HG03457 (cell line): Measurements from ENCODE around the gene TRAF7.

Experiments used
- ATAC-seq: cut with Tn5 transposase; IDR thresholded peaks from one replicate; pipeline ENCODE4 v1.9.1; 2021; ENCODE audit warnings: moderate number of reproducible peaks; ENCODE audit not compliant: unreplicated experiment

Gene TRAF7

GRCh38 chr16:2163211-2163881, 7.8 kb downstream of the TRAF7 start:
- ATAC-seq, result no peak

GRCh38 chr16:2165861-2166260, 10.3 kb downstream of the TRAF7 start:
- no peak for ATAC-seq

GRCh38 chr16:2166263-2167067, 10.9 kb downstream of the TRAF7 start:
- ATAC-seq, result no peak

- ATAC-seq, result no peak
Measured at GRCh38 chr16:2167068-2167638, 11.6 kb downstream of the TRAF7 start.

- ATAC-seq, result no peak
Measured at GRCh38 chr16:2170080-2170479, 14.5 kb downstream of the TRAF7 start.

- ATAC-seq, result no peak
Measured at GRCh38 chr16:2170587-2171435, 15.2 kb downstream of the TRAF7 start.

GRCh38 chr16:2171601-2172178, 16.1 kb downstream of the TRAF7 start:
- no peak for ATAC-seq

GRCh38 chr16:2172688-2173335, 17.2 kb downstream of the TRAF7 start:
- no peak for ATAC-seq

- no peak for ATAC-seq
Measured at GRCh38 chr16:2173366-2173765, 17.8 kb downstream of the TRAF7 start.

GRCh38 chr16:2173916-2174315, 18.3 kb downstream of the TRAF7 start:
- ATAC-seq, result no peak

GRCh38 chr16:2174396-2175131, 19.0 kb downstream of the TRAF7 start:
- no peak for ATAC-seq

GRCh38 chr16:2175454-2175853, 19.9 kb downstream of the TRAF7 start:
- no peak for ATAC-seq

- no peak for ATAC-seq
Measured at GRCh38 chr16:2176047-2176446, 20.5 kb downstream of the TRAF7 start.

- no peak for ATAC-seq
Measured at GRCh38 chr16:2177101-2177500, 21.5 kb downstream of the TRAF7 start.

GRCh38 chr16:2177561-2177960, 22.0 kb downstream of the TRAF7 start:
- no peak for ATAC-seq

GRCh38 chr16:2178321-2179106, 22.9 kb downstream of the TRAF7 start:
- no peak for ATAC-seq

- no peak for ATAC-seq
Measured at GRCh38 chr16:2179107-2179501, 23.5 kb downstream of the TRAF7 start.

GRCh38 chr16:2179576-2179975, 24.0 kb downstream of the TRAF7 start:
- ATAC-seq, result no peak

GRCh38 chr16:2180461-2180860, 24.9 kb downstream of the TRAF7 start:
- no peak for ATAC-seq
